ENCODE data around the gene CAMTA1. TPM values are rescaled to one million over a fixed set of nuclear protein-coding genes. Genes with fewer than 3 reads are reported as not detected.
A peak's percentile ranks its signal among the peaks of the same experiment; 100 is the strongest.
"Not testable (repeated sequence)": the region's sequence is repeated elsewhere in the genome, so short reads cannot be mapped to it uniquely, and the experiment has no call there.

The CAMTA1 gene
- polyA plus RNA-seq (2011; rRNA removed): 23.1 and 48.4 TPM in 2 replicates
- polyA minus RNA-seq (2011; rRNA and poly(A)+ RNA removed): 16.1 and 19.2 TPM in 2 replicates

DNA sequence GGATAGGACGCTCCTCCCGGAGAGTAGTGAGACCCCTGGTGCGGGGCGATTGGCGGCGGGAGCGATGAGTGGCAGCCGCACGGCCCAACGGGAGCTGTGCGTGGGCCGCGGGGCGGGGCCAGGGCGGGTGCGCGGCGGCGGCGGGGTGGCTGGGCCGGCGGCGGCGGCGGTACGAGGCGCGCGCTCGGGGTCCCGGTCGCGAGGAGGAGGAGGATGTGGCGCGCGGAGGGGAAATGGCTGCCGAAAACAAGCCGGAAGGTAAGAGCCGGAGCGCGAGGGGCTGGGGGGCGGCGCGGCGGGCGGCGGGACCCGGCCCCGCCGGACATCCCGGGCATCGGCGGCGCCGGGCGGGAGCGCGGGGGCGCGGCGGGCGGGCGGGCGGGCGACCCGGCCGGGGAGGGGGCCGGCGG lies at the start of gene CAMTA1:
CAMTA1 (plus strand) TSS at position 137 of the 410 bp plus-strand sequence; CDS start at position 214, 77 bp downstream.
- no peaks in the 10 kb centered on the region for H3K36me3 ChIP-seq (ENCODE audit: control insufficient read depth, insufficient read depth, low read length)
- TF ChIP-seq, protein P1, sequence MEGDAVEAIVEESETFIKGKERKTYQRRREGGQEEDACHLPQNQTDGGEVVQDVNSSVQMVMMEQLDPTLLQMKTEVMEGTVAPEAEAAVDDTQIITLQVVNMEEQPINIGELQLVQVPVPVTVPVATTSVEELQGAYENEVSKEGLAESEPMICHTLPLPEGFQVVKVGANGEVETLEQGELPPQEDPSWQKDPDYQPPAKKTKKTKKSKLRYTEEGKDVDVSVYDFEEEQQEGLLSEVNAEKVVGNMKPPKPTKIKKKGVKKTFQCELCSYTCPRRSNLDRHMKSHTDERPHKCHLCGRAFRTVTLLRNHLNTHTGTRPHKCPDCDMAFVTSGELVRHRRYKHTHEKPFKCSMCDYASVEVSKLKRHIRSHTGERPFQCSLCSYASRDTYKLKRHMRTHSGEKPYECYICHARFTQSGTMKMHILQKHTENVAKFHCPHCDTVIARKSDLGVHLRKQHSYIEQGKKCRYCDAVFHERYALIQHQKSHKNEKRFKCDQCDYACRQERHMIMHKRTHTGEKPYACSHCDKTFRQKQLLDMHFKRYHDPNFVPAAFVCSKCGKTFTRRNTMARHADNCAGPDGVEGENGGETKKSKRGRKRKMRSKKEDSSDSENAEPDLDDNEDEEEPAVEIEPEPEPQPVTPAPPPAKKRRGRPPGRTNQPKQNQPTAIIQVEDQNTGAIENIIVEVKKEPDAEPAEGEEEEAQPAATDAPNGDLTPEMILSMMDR (IDR thresholded peaks at IDR 0.05; ENCODE audit: insufficient read depth, low read depth, low read length): no peak
- POLR2A ChIA-PET: interaction anchor here (0.9 to 1.1 kb wide), 3 partner anchors 9 to 188 kb away, joined by 3 to 5 read pairs (median 5); no protein-coding TSS in a partner anchor
- no peaks in the 10 kb centered on the region for H3K27me3 ChIP-seq (ENCODE audit: control insufficient read depth, insufficient read depth, low read length)
- peak within 1 kb of the TSS; percentile 89 for H3K4me3 ChIP-seq (ENCODE audit: low read depth, low read length)
- DNase-seq (ENCODE audit: low read depth): no peak
- CTCF ChIA-PET: interaction anchor here (1.2 to 2.2 kb wide), 5 partner anchors 11 to 864 kb away, joined by 3 to 10 read pairs (median 4); partner anchors contain the start of gene DNAJC11

DNA sequence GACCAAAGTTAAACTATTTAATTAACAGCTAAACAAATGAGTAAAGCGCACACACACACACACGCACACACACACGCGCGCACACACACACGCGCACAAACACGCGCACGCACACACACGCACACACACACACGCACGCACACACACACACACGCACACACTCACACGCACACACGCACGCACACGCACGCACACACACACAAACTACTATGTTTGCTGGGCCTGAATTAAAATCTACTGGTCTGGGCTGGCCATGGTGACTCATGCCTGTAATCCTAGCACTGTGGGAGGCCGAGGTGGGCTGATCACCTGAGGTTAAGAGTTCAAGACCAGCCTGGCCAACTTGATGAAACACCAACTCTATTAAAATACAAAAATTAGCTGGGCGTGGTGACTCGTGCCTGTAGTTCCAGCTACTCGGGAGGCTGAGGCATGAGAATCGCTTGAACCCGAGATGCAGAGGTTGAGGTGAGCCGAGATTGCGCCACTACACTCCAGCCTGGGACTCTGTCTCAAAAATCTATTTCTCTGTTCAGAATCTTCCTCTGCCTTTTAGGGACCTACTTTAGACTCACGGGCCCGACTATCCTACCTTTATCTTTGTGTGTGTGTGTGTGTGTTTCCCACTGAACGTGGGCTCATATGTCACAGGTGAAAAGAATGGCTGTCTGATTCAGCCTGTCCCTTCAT lies 46.1 kb upstream of the CAMTA1 start:
- H3K4me3 ChIP-seq (ENCODE audit: low read depth, low read length): no peak overlapping the region
- POLR2A ChIA-PET: interaction anchor here (0.5 kb wide), 1 partner anchor 14 kb away, joined by 4 read pairs; no protein-coding TSS in a partner anchor

GRCh38 chr1:6742676-6743188 lies 42.5 kb upstream of the CAMTA1 start:
- DNase-seq (ENCODE audit: low read depth); POLR2A ChIA-PET; H3K27me3 ChIP-seq (ENCODE audit: control insufficient read depth, insufficient read depth, low read length); H3K36me3 ChIP-seq (ENCODE audit: control insufficient read depth, insufficient read depth, low read length); H3K4me3 ChIP-seq (ENCODE audit: low read depth, low read length): not testable (repeated sequence)
- CTCF ChIA-PET: interaction anchor here (3.1 kb wide), 1 partner anchor 16 kb away, joined by 19 read pairs; no protein-coding TSS in a partner anchor

More for the DNA sequence above, 46.1 kb upstream of the CAMTA1 start:
- CTCF ChIA-PET: no interaction called here
- no peak for DNase-seq (ENCODE audit: low read depth)
- TF ChIP-seq, protein P1 (IDR thresholded peaks at IDR 0.05; ENCODE audit: insufficient read depth, low read depth, low read length): no peak
- Histone ChIP-seq H3K36me3 (ENCODE audit: control insufficient read depth, insufficient read depth, low read length) (no peaks in the 10 kb centered on the region), H3K27me3 (ENCODE audit: control insufficient read depth, insufficient read depth, low read length) (no peaks in the 10 kb centered on the region)

GRCh38 chr1:6743189-6744101 lies 41.8 kb upstream of the CAMTA1 start:
- POLR2A ChIA-PET: interaction anchor here (1.3 kb wide), 1 partner anchor 42 kb away, joined by 5 read pairs; the partner anchor contains the start of gene CAMTA1
- no peak overlapping the region for H3K4me3 ChIP-seq (ENCODE audit: low read depth, low read length)
- TF ChIP-seq, protein P1 (IDR thresholded peaks at IDR 0.05; ENCODE audit: insufficient read depth, low read depth, low read length): no peak
- H3K27me3 ChIP-seq (ENCODE audit: control insufficient read depth, insufficient read depth, low read length): no peaks in the 10 kb centered on the region
- H3K36me3 ChIP-seq (ENCODE audit: control insufficient read depth, insufficient read depth, low read length): no peaks in the 10 kb centered on the region
- CTCF ChIA-PET: interaction anchor here (1.2 to 3.1 kb wide), 3 partner anchors 16 to 42 kb away, joined by 3 to 19 read pairs (median 4); partner anchors contain the start of gene DNAJC11
- DNase-seq (ENCODE audit: low read depth): peak; percentile 60

GRCh38 chr1:6745073-6745472 lies 40.2 kb upstream of the CAMTA1 start:
- H3K4me3 ChIP-seq (ENCODE audit: low read depth, low read length): no peak overlapping the region
- no peak for DNase-seq (ENCODE audit: low read depth)
- peaks cover 1% of the 10 kb centered on the region; the same call in 1 of the 2 replicates for H3K27me3 ChIP-seq (ENCODE audit: control insufficient read depth, insufficient read depth, low read length)
- H3K36me3 ChIP-seq (ENCODE audit: control insufficient read depth, insufficient read depth, low read length): no peaks in the 10 kb centered on the region
- TF ChIP-seq, protein P1 (IDR thresholded peaks at IDR 0.05; ENCODE audit: insufficient read depth, low read depth, low read length): no peak
- ChIA-PET CTCF (interaction anchor here (3.1 kb wide), 1 partner anchor 18 kb away, joined by 19 read pairs; no protein-coding TSS in a partner anchor), POLR2A (no interaction called here)
